B cell (primary cell): ENCODE results near the gene MET. TPM values are rescaled to one million over a fixed set of nuclear protein-coding genes. Genes with fewer than 3 reads are reported as not detected.

Experiments used
- ATAC-seq: fragments of 200-7000 bp; cut with Tn5 transposase; one replicate; pipeline ENCODE4 v1.10.0; 2021; ENCODE audit warnings: low read depth, mild to moderate bottlenecking, moderate number of reproducible peaks, moderate library complexity
- CTCF ChIA-PET: fragments of 350-600 bp; sonication (Branson Sonifier 250); formaldehyde crosslinking; loops from one replicate; lab custom pipeline; 2021; ENCODE audit warnings: antibody characterized with exemption, inconsistent platforms; lab: Charles Lee
- POLR2A ChIA-PET: fragments of 350-600 bp; sonication (Branson Sonifier 250); formaldehyde crosslinking; loops from one replicate; lab custom pipeline; 2021; ENCODE audit warnings: antibody characterized with exemption; lab: Charles Lee
- DNase-seq: peaks from one replicate; pipeline ENCODE4 v3.0.0; 2013
- H2AFZ ChIP-seq: 2 replicates; pipeline ENCODE4 v1.6.1; 2012; ENCODE audit warnings: mild to moderate bottlenecking, low read depth, low read length; ENCODE audit not compliant: insufficient read depth, poor library complexity, severe bottlenecking
- H3K27ac ChIP-seq, 2 donors: 1 replicate in 1 of 2; 2 replicates in 1 of 2; pipeline ENCODE4 v1.5.1; 2012 to 2013; ENCODE audit warnings: low read length in 2 of 2, mild to moderate bottlenecking in 2 of 2, moderate library complexity in 1 of 2
- H3K27me3 ChIP-seq, 4 experiments: fragments of 200-600 bp in 1 of 4; sonication (generic) in 1 of 4; replicated peaks in 1 of 4; 1 replicate in 2 of 4; 2 replicates in 2 of 4; pipeline versions ENCODE4 v1.6.1 to v1.7.0; 2013 to 2016; ENCODE audit warnings: low read length in 3 of 4, mild to moderate bottlenecking in 2 of 4, mixed read lengths in 1 of 4, moderate library complexity in 1 of 4; ENCODE audit not compliant: insufficient read depth in 4 of 4, control insufficient read depth in 3 of 4; ENCODE audit errors: control extremely low read depth in 1 of 4
- H3K36me3 ChIP-seq, 2 experiments: replicated peaks in 1 of 2; 1 replicate in 1 of 2; 2 replicates in 1 of 2; pipeline versions ENCODE4 v1.6.1 to v1.7.1; 2013; ENCODE audit warnings: low read length in 1 of 2; ENCODE audit not compliant: insufficient read depth in 2 of 2, control insufficient read depth in 1 of 2; ENCODE audit errors: control extremely low read depth in 1 of 2, extremely low read depth in 1 of 2
- H3K4me1 ChIP-seq, 2 donors: fragments of 200-600 bp in 1 of 2; sonication (generic) in 1 of 2; 1 replicate in 1 of 2; 2 replicates in 1 of 2; pipeline versions ENCODE4 v1.5.1 to v1.6.1; 2013 to 2017; ENCODE audit warnings: low read length in 2 of 2; ENCODE audit not compliant: control insufficient read depth in 2 of 2, insufficient read depth in 2 of 2
- H3K4me2 ChIP-seq: replicated peaks from 2 replicates; pipeline ENCODE3; 2012; ENCODE audit warnings: mild to moderate bottlenecking, low read depth, low read length; ENCODE audit not compliant: poor library complexity, severe bottlenecking
- H3K4me3 ChIP-seq, 5 experiments: fragments of 200-600 bp in 1 of 5; sonication (generic) in 1 of 5; 1 replicate in 3 of 5; 2 replicates in 2 of 5; pipeline versions ENCODE4 v1.5.1 to v1.7.0; 2011 to 2016; ENCODE audit warnings: low read length in 4 of 5, mild to moderate bottlenecking in 4 of 5, low read depth in 2 of 5, control low read depth in 1 of 5, moderate library complexity in 1 of 5; ENCODE audit not compliant: insufficient read depth in 1 of 5; ENCODE audit errors: control extremely low read depth in 1 of 5, extremely low read depth in 1 of 5
- H3K79me2 ChIP-seq: fragments of 200-600 bp; sonication (generic); one replicate; pipeline ENCODE4 v1.6.0; 2016; ENCODE audit warnings: low read length; ENCODE audit not compliant: control insufficient read depth, insufficient read depth
- H3K9ac ChIP-seq: fragments of 200-600 bp; sonication (generic); 2 replicates; pipeline ENCODE4 v1.6.1; 2017; ENCODE audit warnings: mild to moderate bottlenecking, low read length, moderate library complexity
- H3K9me3 ChIP-seq, 3 donors: one replicate each; pipeline versions ENCODE4 v1.6.1 to v1.7.1; 2013; ENCODE audit warnings: low read length in 2 of 3; ENCODE audit not compliant: control insufficient read depth in 2 of 3, insufficient read depth in 1 of 3; ENCODE audit errors: control extremely low read depth in 1 of 3
- H4K20me1 ChIP-seq: 2 replicates; pipeline ENCODE4 v1.6.0; 2012; ENCODE audit warnings: mild to moderate bottlenecking, low read length; ENCODE audit not compliant: insufficient read depth, control insufficient read depth, poor library complexity, severe bottlenecking
- H3K27ac Mint-ChIP-seq: one replicate; pipeline ENCODE4 v1.8.0; 2021; ENCODE audit warnings: mixed read lengths
- H3K27me3 Mint-ChIP-seq: one replicate; pipeline ENCODE4 v1.8.0; 2021; ENCODE audit warnings: mixed read lengths
- H3K4me1 Mint-ChIP-seq: one replicate; pipeline ENCODE4 v1.8.0; 2021; ENCODE audit warnings: mixed read lengths
- H3K4me3 Mint-ChIP-seq: one replicate; pipeline ENCODE4 v1.8.0; 2021; ENCODE audit warnings: mixed read lengths
- H3K9me3 Mint-ChIP-seq: one replicate; pipeline ENCODE4 v1.8.0; 2022; ENCODE audit warnings: mixed read lengths; ENCODE audit not compliant: insufficient read depth
- EZH2 ChIP-seq: IDR thresholded peaks from 2 replicates; pipeline ENCODE4 v1.6.1; 2012; ENCODE audit warnings: borderline replicate concordance, low read depth, mild to moderate bottlenecking, moderate library complexity, low read length; ENCODE audit not compliant: insufficient read depth, poor library complexity, severe bottlenecking
- WGBS: methylation state at CpG from one replicate; pipeline ENCODE4 v1.1.5; 2013; ENCODE audit warnings: missing lambda C conversion rate; ENCODE audit not compliant: insufficient coverage; 5-methylcytosine and 5-hydroxymethylcytosine counted together
- intact Hi-C: fragments of 100-400 bp; cut with micrococcal nuclease; formaldehyde crosslinking; loops from one replicate; pipeline ENCODE4 v1.10.0; 2022
- polyA plus RNA-seq: library from polyadenylated mRNA; depleted of rRNA; stranded (reverse); fragments of >200 nt; gene quantifications from 2 replicates; pipeline ENCODE4 v1.2.3, GENCODE V29; 2012
- total RNA-seq, 2 donors: library from RNA; stranded (reverse); fragments of 120-200 nt in 1 of 2; gene quantifications; 1 replicate in 1 of 2; 2 replicates in 1 of 2; pipeline versions ENCODE4 v1.2.3 to v1.2.4, GENCODE V29; 2013 to 2022
- TF ChIP-seq, protein P1 (sequence below): fragments of 200-600 bp; IDR thresholded peaks from one replicate; pipeline ENCODE4 v1.8.0; 2022; ENCODE audit warnings: antibody characterized with exemption, mild to moderate bottlenecking

MET gene
- total and polyA plus RNA-seq, 2 donors (not counting 1 experiment from before 2014, with no cell fraction given) = 0.03 to 0.59 TPM

GRCh38 chr7:116697761-116698160, 25.8 kb downstream of the MET start:
- no peak overlapping the region for H3K27ac Mint-ChIP-seq
- no peak overlapping the region for H3K4me2 ChIP-seq
- H2AFZ ChIP-seq = no peak overlapping the region
- H3K27me3 Mint-ChIP-seq = peaks cover 50% of the 10 kb centered on the region
- TF ChIP-seq, protein P1, sequence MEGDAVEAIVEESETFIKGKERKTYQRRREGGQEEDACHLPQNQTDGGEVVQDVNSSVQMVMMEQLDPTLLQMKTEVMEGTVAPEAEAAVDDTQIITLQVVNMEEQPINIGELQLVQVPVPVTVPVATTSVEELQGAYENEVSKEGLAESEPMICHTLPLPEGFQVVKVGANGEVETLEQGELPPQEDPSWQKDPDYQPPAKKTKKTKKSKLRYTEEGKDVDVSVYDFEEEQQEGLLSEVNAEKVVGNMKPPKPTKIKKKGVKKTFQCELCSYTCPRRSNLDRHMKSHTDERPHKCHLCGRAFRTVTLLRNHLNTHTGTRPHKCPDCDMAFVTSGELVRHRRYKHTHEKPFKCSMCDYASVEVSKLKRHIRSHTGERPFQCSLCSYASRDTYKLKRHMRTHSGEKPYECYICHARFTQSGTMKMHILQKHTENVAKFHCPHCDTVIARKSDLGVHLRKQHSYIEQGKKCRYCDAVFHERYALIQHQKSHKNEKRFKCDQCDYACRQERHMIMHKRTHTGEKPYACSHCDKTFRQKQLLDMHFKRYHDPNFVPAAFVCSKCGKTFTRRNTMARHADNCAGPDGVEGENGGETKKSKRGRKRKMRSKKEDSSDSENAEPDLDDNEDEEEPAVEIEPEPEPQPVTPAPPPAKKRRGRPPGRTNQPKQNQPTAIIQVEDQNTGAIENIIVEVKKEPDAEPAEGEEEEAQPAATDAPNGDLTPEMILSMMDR = no peak
- TF ChIP-seq EZH2 = no peak
- POLR2A ChIA-PET = no interaction called here
- no peak overlapping the region for H3K4me3 Mint-ChIP-seq
- no peaks in the 10 kb centered on the region for H3K36me3 ChIP-seq
- no peaks in the 10 kb centered on the region for H3K79me2 ChIP-seq
- peaks cover 9% of the 10 kb centered on the region for H3K4me1 Mint-ChIP-seq
- intact Hi-C loops = no loop called here
- peaks cover 5 to 9% of the 10 kb centered on the region in 2 donors for H3K4me1 ChIP-seq
- CTCF ChIA-PET = interaction anchor here (0.9 to 1.0 kb wide), 2 partner anchors 10 to 432 kb away, joined by 3 read pairs; no protein-coding TSS in a partner anchor
- H3K9ac ChIP-seq = no peak overlapping the region
- no peaks in the 10 kb centered on the region for H3K9me3 ChIP-seq
- peaks cover 0 to 50% (median 21%) of the 10 kb centered on the region in 4 experiments for H3K27me3 ChIP-seq
- DNase-seq (no peak), ATAC-seq (no peak)
- no peaks in the 10 kb centered on the region for H3K9me3 Mint-ChIP-seq
- H3K27ac ChIP-seq = no peak overlapping the region
- whole genome bisulfite sequencing = no CpG with 5 or more reads among the region's 1 CpG
- H4K20me1 ChIP-seq = no peaks in the 10 kb centered on the region
- H3K4me3 ChIP-seq = no peak overlapping the region

DNA sequence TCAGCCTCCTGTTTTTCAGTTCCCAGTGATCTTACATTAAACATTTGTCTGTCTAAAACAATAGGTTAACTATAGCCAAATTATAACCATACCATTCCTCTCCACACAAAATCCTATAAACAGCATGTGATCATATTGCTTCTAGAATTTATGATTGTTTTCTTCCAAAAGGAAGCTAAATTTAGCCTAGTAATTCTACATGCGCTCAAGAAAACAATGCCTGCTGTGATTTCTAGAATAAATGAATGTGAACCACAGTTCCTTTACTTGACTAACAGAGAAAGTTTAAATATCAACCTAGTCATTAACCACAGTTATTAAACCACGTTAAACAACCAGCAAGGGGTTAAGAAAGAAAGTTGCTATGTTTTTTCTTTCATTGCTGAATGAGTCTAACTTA, 26.4 kb downstream of the MET start:
- Histone ChIP-seq H3K9ac (no peak overlapping the region), H4K20me1 (no peaks in the 10 kb centered on the region), H2AFZ (no peak overlapping the region), H3K27ac (no peak overlapping the region), H3K4me2 (no peak overlapping the region), H3K36me3 (no peaks in the 10 kb centered on the region), H3K79me2 (no peaks in the 10 kb centered on the region), H3K9me3 (no peaks in the 10 kb centered on the region), H3K27me3 (peaks cover 0 to 55% (median 21%) of the 10 kb centered on the region in 4 experiments), H3K4me1 (peaks cover under 1 to 3% of the 10 kb centered on the region in 2 donors), H3K4me3 (no peak overlapping the region)
- no peak for TF ChIP-seq EZH2
- TF ChIP-seq, protein P1 = no peak
- ChIA-PET POLR2A (no interaction called here), CTCF (interaction anchor here (1.0 kb wide), 1 partner anchor 10 kb away, joined by 3 read pairs; no protein-coding TSS in a partner anchor)
- no peak overlapping the region for H3K4me3 Mint-ChIP-seq
- H3K27me3 Mint-ChIP-seq = peaks cover 49% of the 10 kb centered on the region
- H3K9me3 Mint-ChIP-seq = no peaks in the 10 kb centered on the region
- no peak overlapping the region for H3K27ac Mint-ChIP-seq
- H3K4me1 Mint-ChIP-seq = peaks cover 4% of the 10 kb centered on the region
- DNase-seq = no peak
- ATAC-seq = no peak
- no CpG with 5 or more reads among the region's 2 CpGs for WGBS
- intact Hi-C loops = no loop called here
